PC-9 (cell line): Measurements from ENCODE around the gene BTBD18. TPM values are rescaled to one million over a fixed set of nuclear protein-coding genes. Genes with fewer than 3 reads are reported as not detected.
A peak's percentile ranks its signal among the peaks of the same experiment; 100 is the strongest.

Experiments
- BruUV-seq: library from RNA; stranded (reverse); fragments of 400-500 nt; replicated peaks from 2 replicates; lab custom pipeline; 2021; lab: Mats Ljungman, UMichigan
- CTCF ChIA-PET: fragments of 300-600 bp; sonication (Branson Sonifier 250); formaldehyde crosslinking; loops from one replicate; lab custom pipeline; 2022; ENCODE audit warnings: antibody characterized with exemption; lab: Charles Lee
- POLR2A ChIA-PET: fragments of 300-600 bp; sonication (Branson Sonifier 250); formaldehyde crosslinking; loops from one replicate; lab custom pipeline; 2022; ENCODE audit warnings: antibody characterized with exemption; ENCODE audit not compliant: unreplicated experiment; lab: Charles Lee
- DNase-seq, 2 experiments: peaks; one replicate each; pipeline versions ENCODE4 v3.0.0 to v3.0.0-alpha.2; 2015 to 2022; ENCODE audit warnings: mixed read lengths in 1 of 2
- H2AFZ ChIP-seq: fragments of 200-600 bp; sonication (generic); 2 replicates; pipeline ENCODE4 v1.8.1; 2017; ENCODE audit warnings: antibody characterized with exemption
- H3F3A ChIP-seq: fragments of 200-600 bp; sonication (generic); 2 replicates; pipeline ENCODE4 v1.8.1; 2017; ENCODE audit warnings: antibody characterized with exemption, mild to moderate bottlenecking, low read depth; ENCODE audit not compliant: insufficient read depth
- H3K27ac ChIP-seq: fragments of 200-600 bp; sonication (generic); 2 replicates; pipeline ENCODE4 v1.6.1; 2016; ENCODE audit warnings: mixed run types
- H3K27me3 ChIP-seq: fragments of 200-600 bp; sonication (generic); 2 replicates; pipeline ENCODE4 v1.6.1; 2016; ENCODE audit warnings: low read depth, mixed run types; ENCODE audit not compliant: insufficient read depth
- H3K36me3 ChIP-seq: fragments of 200-600 bp; sonication (generic); 2 replicates; pipeline ENCODE4 v1.6.1; 2016; ENCODE audit warnings: low read depth, mixed run types
- H3K4me1 ChIP-seq: fragments of 200-600 bp; sonication (generic); replicated peaks from 2 replicates; pipeline ENCODE4 v1.6.1; 2016; ENCODE audit warnings: mixed run types; ENCODE audit not compliant: insufficient read depth
- H3K4me2 ChIP-seq: fragments of 200-600 bp; sonication (generic); 2 replicates; pipeline ENCODE4 v1.6.1; 2017; ENCODE audit warnings: mixed run types
- H3K4me3 ChIP-seq: fragments of 200-600 bp; sonication (generic); 2 replicates; pipeline ENCODE4 v1.6.1; 2016; ENCODE audit warnings: mixed run types
- H3K79me2 ChIP-seq: fragments of 200-600 bp; sonication (generic); 2 replicates; pipeline ENCODE4 v1.6.1; 2017; ENCODE audit warnings: low read depth, mixed run types
- H3K9me2 ChIP-seq: fragments of 200-600 bp; sonication (generic); 2 replicates; pipeline ENCODE4 v1.8.1; 2017; ENCODE audit warnings: mild to moderate bottlenecking; ENCODE audit not compliant: insufficient read depth
- H3K9me3 ChIP-seq: fragments of 200-600 bp; sonication (generic); 2 replicates; pipeline ENCODE4 v1.8.1; 2016; ENCODE audit warnings: low read depth; ENCODE audit not compliant: insufficient read depth
- H4K20me1 ChIP-seq: fragments of 200-600 bp; sonication (generic); 2 replicates; pipeline ENCODE4 v1.8.1; 2017; ENCODE audit not compliant: insufficient read depth
- CTCF ChIP-seq: fragments of 200-600 bp; sonication (generic); conservative IDR thresholded peaks from 2 replicates; pipeline ENCODE4 v1.6.1; 2017; ENCODE audit warnings: mixed run types, antibody characterized with exemption, mild to moderate bottlenecking, moderate library complexity
- EZH2 ChIP-seq: fragments of 200-600 bp; sonication (generic); IDR thresholded peaks from 2 replicates; pipeline ENCODE4 v1.8.0; 2017; ENCODE audit warnings: antibody characterized with exemption, low read depth
- intact Hi-C: fragments of 100-400 bp; cut with micrococcal nuclease; formaldehyde crosslinking; loops from one replicate; pipeline ENCODE4 v1.10.0; 2022; ENCODE audit not compliant: unreplicated experiment
- total RNA-seq: library from RNA; stranded (reverse); gene quantifications from 2 replicates; pipeline ENCODE4 v1.2.3, GENCODE V29; 2021

BTBD18 gene
- total RNA-seq, 1 experiment from 2014 or later, result not detected

- peaks cover 33% of the 10 kb centered on the region for H3K36me3 ChIP-seq
- intact Hi-C loops, result loop anchor here (1.0 to 2.0 kb wide), 6 partner anchors 21 to 173 kb away; partner anchors contain the start of genes MED19 and TMX2
Measured at GRCh38 chr11:57741132-57742086, 10.2 kb downstream of the BTBD18 start, which contains the start of gene SELENOH. Gene SELENOH, plus strand, starts transcription at chr11:57741491. Its CDS starts 105 bp downstream, at chr11:57741596.

GRCh38 chr11:57735619-57736298 is 15.9 kb downstream of the BTBD18 start:
- Histone ChIP-seq H3K27ac (peak overlapping the region; percentile 55), H2AFZ (no peak overlapping the region), H3K4me3 (no peak overlapping the region), H3K4me2 (no peak overlapping the region; the same call in 1 of the 2 replicates), H3K27me3 (no peaks in the 10 kb centered on the region), H3K36me3 (peaks cover 21% of the 10 kb centered on the region), H4K20me1 (no peaks in the 10 kb centered on the region), H3F3A (peaks cover 56% of the 10 kb centered on the region), H3K4me1 (peaks cover 35% of the 10 kb centered on the region), H3K79me2 (peaks cover 65% of the 10 kb centered on the region), H3K9me2 (no peaks in the 10 kb centered on the region), H3K9me3 (no peaks in the 10 kb centered on the region)
- intact Hi-C loops, result no loop called here
- DNase-seq, result peak; percentile 51 to 68
- CTCF ChIA-PET, result interaction anchor here (0.6 to 0.8 kb wide), 2 partner anchors 48 to 63 kb away, joined by 3 to 6 read pairs; no protein-coding TSS in a partner anchor
- POLR2A ChIA-PET, result interaction anchor here (0.6 to 0.9 kb wide), 7 partner anchors 25 to 1407 kb away, joined by 3 to 11 read pairs (median 5); partner anchors contain the start of genes CTNND1 and FAM111A
- no peak for TF ChIP-seq CTCF
- TF ChIP-seq EZH2, result no peak
- no TSS peak for BruUV-seq

More at GRCh38 chr11:57741132-57742086, 10.2 kb downstream of the BTBD18 start, which contains the start of gene SELENOH:
- no peak for TF ChIP-seq EZH2
- TF ChIP-seq CTCF, result no peak
- BruUV-seq, result no TSS peak
- CTCF ChIA-PET, result interaction anchor here (0.8 to 1.5 kb wide), 3 partner anchors 10 to 283 kb away, joined by 3 to 10 read pairs (median 4); partner anchors contain the start of gene BTBD18
- H3F3A ChIP-seq, result peaks cover 34% of the 10 kb centered on the region
- H3K9me3 ChIP-seq, result no peaks in the 10 kb centered on the region
- peak; percentile 92 to 99 for DNase-seq
- no peaks in the 10 kb centered on the region for H4K20me1 ChIP-seq
- peak within 1 kb of the TSS; percentile 67 for H3K4me3 ChIP-seq
- H3K79me2 ChIP-seq, result peaks cover 45% of the 10 kb centered on the region
- peak within 1 kb of the TSS; percentile 76 for H2AFZ ChIP-seq
- POLR2A ChIA-PET, result interaction anchor here (0.5 to 1.5 kb wide), 14 partner anchors 8 to 919 kb away, joined by 3 to 21 read pairs (median 4); partner anchors contain the start of genes CTNND1, MED19, P2RX3 and TMX2
- no peaks in the 10 kb centered on the region for H3K9me2 ChIP-seq
- peak within 1 kb of the TSS; percentile 86 for H3K4me2 ChIP-seq
- no peaks in the 10 kb centered on the region for H3K27me3 ChIP-seq
- H3K4me1 ChIP-seq, result peaks cover 14% of the 10 kb centered on the region
- H3K27ac ChIP-seq, result peak within 1 kb of the TSS; percentile 64
